ENCODE data around the gene TCHH. TPM values are rescaled to one million over a fixed set of nuclear protein-coding genes. Genes with fewer than 3 reads are reported as not detected.
"Not testable (repeated sequence)": the region's sequence is repeated elsewhere in the genome, so short reads cannot be mapped to it uniquely, and the experiment has no call there.

Gene TCHH
- total RNA-seq, 1 experiment from 2014 or later: 0.24 TPM

- Histone ChIP-seq H3K36me3 (ENCODE audit: insufficient read depth, low read length, poor library complexity, severe bottlenecking) (no peaks in the 10 kb centered on the region), H3K9me3 (ENCODE audit: low read depth, low read length, poor library complexity, severe bottlenecking) (no peaks in the 10 kb centered on the region), H3K27me3 (replicated peaks; ENCODE audit: insufficient read depth, low read depth, low read length, poor library complexity) (peaks cover 82% of the 10 kb centered on the region), H3K27ac (ENCODE audit: low read depth, low read length, poor library complexity, severe bottlenecking) (no peak within 1 kb of the TSS), H3K4me3 (ENCODE audit: low read depth, low read length, poor library complexity, severe bottlenecking) (no peak within 1 kb of the TSS), H3K4me1 (ENCODE audit: insufficient read depth, low read length, poor library complexity, severe bottlenecking) (no peaks in the 10 kb centered on the region)
- no TSS peak for BruUV-seq (replicated peaks)
- intact Hi-C loops (cut with micrococcal nuclease; ENCODE audit: unreplicated experiment): no loop called here
- DNase-seq (ENCODE audit: low spot score): no peak
- ChIA-PET POLR2A (ENCODE audit: low non-redundant PET) (no interaction called here), CTCF (interaction anchor here (0.7 kb wide), 1 partner anchor 40 kb away, joined by 3 read pairs; no protein-coding TSS in a partner anchor)
- TF ChIP-seq CTCF (conservative IDR thresholded peaks at IDR 0.05; ENCODE audit: low read depth, low read length): no peak
- TF ChIP-seq EZH2 (IDR thresholded peaks at IDR 0.05; ENCODE audit: borderline replicate concordance, low read depth, low read length, poor library complexity, severe bottlenecking): no peak
Observed at GRCh38 chr1:152089014-152089674, 26.1 kb downstream of the TCHH start, which contains the start of gene TCHHL1. Gene TCHHL1 (minus strand): TSS chr1:152089064. CDS start chr1:152088143, 921 bp downstream.

- no peaks in the 10 kb centered on the region for H3K9me3 ChIP-seq (ENCODE audit: low read depth, low read length, poor library complexity, severe bottlenecking)
- no peak overlapping the region for H3K4me3 ChIP-seq (ENCODE audit: low read depth, low read length, poor library complexity, severe bottlenecking)
- no peak for DNase-seq (ENCODE audit: low spot score)
- H3K27ac ChIP-seq (ENCODE audit: low read depth, low read length, poor library complexity, severe bottlenecking): no peak overlapping the region
- H3K4me1 ChIP-seq (ENCODE audit: insufficient read depth, low read length, poor library complexity, severe bottlenecking): no peaks in the 10 kb centered on the region
- ChIA-PET POLR2A (ENCODE audit: low non-redundant PET) (no interaction called here), CTCF (no interaction called here)
- H3K27me3 ChIP-seq (replicated peaks; ENCODE audit: insufficient read depth, low read depth, low read length, poor library complexity): peaks cover 83% of the 10 kb centered on the region
- intact Hi-C loops (cut with micrococcal nuclease; ENCODE audit: unreplicated experiment): no loop called here
- no peak for TF ChIP-seq CTCF (conservative IDR thresholded peaks at IDR 0.05; ENCODE audit: low read depth, low read length)
- TF ChIP-seq EZH2 (IDR thresholded peaks at IDR 0.05; ENCODE audit: borderline replicate concordance, low read depth, low read length, poor library complexity, severe bottlenecking): no peak
- no peaks in the 10 kb centered on the region for H3K36me3 ChIP-seq (ENCODE audit: insufficient read depth, low read length, poor library complexity, severe bottlenecking)
- no TSS peak for BruUV-seq (replicated peaks)
Observed at GRCh38 chr1:152086760-152087159, 28.5 kb downstream of the TCHH start.

DNA sequence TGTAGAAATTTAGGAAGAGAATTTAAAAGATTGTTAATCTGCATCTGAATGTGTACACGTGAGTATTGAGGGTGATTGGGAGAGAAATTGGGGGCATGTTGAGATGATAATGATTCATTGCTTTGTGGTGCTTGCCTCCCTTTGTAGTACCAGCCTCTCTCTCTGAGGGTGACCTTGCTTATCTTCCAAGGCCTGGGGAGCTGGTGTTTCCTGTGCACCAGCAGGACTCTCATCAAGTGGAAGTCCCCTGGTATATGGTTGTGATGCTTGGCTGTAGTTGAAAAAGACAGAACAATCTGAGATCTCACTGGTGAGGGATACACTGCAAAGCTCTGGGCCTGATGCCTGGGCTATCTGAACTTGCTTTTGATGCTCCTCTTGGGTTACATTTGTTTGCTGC is 30.4 kb downstream of the TCHH start:
- Histone ChIP-seq H3K27ac (ENCODE audit: low read depth, low read length, poor library complexity, severe bottlenecking) (no peak overlapping the region), H3K27me3 (replicated peaks; ENCODE audit: insufficient read depth, low read depth, low read length, poor library complexity) (peaks cover 65% of the 10 kb centered on the region), H3K4me1 (ENCODE audit: insufficient read depth, low read length, poor library complexity, severe bottlenecking) (no peaks in the 10 kb centered on the region), H3K4me3 (ENCODE audit: low read depth, low read length, poor library complexity, severe bottlenecking) (no peak overlapping the region), H3K9me3 (ENCODE audit: low read depth, low read length, poor library complexity, severe bottlenecking) (no peaks in the 10 kb centered on the region), H3K36me3 (ENCODE audit: insufficient read depth, low read length, poor library complexity, severe bottlenecking) (no peaks in the 10 kb centered on the region)
- ChIA-PET POLR2A (ENCODE audit: low non-redundant PET) (no interaction called here), CTCF (no interaction called here)
- no TSS peak for BruUV-seq (replicated peaks)
- intact Hi-C loops (cut with micrococcal nuclease; ENCODE audit: unreplicated experiment): no loop called here
- TF ChIP-seq EZH2 (IDR thresholded peaks at IDR 0.05; ENCODE audit: borderline replicate concordance, low read depth, low read length, poor library complexity, severe bottlenecking): no peak
- TF ChIP-seq CTCF (conservative IDR thresholded peaks at IDR 0.05; ENCODE audit: low read depth, low read length): no peak
- no peak for DNase-seq (ENCODE audit: low spot score)

- DNase-seq (ENCODE audit: low spot score); H3K9me3 ChIP-seq (ENCODE audit: low read depth, low read length, poor library complexity, severe bottlenecking); H3K4me1 ChIP-seq (ENCODE audit: insufficient read depth, low read length, poor library complexity, severe bottlenecking); H3K27ac ChIP-seq (ENCODE audit: low read depth, low read length, poor library complexity, severe bottlenecking); POLR2A ChIA-PET (ENCODE audit: low non-redundant PET); BruUV-seq (replicated peaks); H3K36me3 ChIP-seq (ENCODE audit: insufficient read depth, low read length, poor library complexity, severe bottlenecking); H3K4me3 ChIP-seq (ENCODE audit: low read depth, low read length, poor library complexity, severe bottlenecking); CTCF ChIA-PET; intact Hi-C loops (cut with micrococcal nuclease; ENCODE audit: unreplicated experiment): not testable (repeated sequence)
- H3K27me3 ChIP-seq (replicated peaks; ENCODE audit: insufficient read depth, low read depth, low read length, poor library complexity): peaks cover 46% of the 10 kb centered on the region
Observed at GRCh38 chr1:152081026-152081425, 34.2 kb downstream of the TCHH start.

DNA sequence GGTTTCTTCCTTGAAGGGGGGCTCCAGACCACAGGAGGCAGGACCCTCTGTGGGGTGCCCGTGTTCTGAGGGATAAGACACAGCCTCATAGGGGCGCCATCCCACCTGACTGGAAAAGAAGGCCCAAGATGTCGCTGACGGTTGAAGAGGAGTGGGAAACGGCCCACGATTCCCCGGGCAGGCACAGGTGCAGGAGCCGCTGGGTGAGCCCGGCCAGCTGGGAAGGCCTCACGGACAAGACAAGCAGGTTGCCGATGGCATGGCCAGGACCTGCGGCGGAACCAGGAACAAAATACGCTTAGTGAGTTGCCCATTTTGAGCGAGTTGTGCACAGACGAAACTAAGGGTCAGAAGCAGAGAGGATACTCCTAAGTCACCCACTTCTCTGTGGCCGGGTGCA is 34.8 kb downstream of the TCHH start:
- POLR2A ChIA-PET (ENCODE audit: low non-redundant PET); CTCF ChIA-PET: not testable (repeated sequence)
- H3K27me3 ChIP-seq (replicated peaks; ENCODE audit: insufficient read depth, low read depth, low read length, poor library complexity): peaks cover 46% of the 10 kb centered on the region

More for the DNA sequence above, 34.8 kb downstream of the TCHH start:
- BruUV-seq (replicated peaks); intact Hi-C loops (cut with micrococcal nuclease; ENCODE audit: unreplicated experiment); H3K27ac ChIP-seq (ENCODE audit: low read depth, low read length, poor library complexity, severe bottlenecking); H3K9me3 ChIP-seq (ENCODE audit: low read depth, low read length, poor library complexity, severe bottlenecking); DNase-seq (ENCODE audit: low spot score); H3K4me1 ChIP-seq (ENCODE audit: insufficient read depth, low read length, poor library complexity, severe bottlenecking); H3K36me3 ChIP-seq (ENCODE audit: insufficient read depth, low read length, poor library complexity, severe bottlenecking); H3K4me3 ChIP-seq (ENCODE audit: low read depth, low read length, poor library complexity, severe bottlenecking): not testable (repeated sequence)

Measured in A673 (cell line).